Measurements from ENCODE around the gene LPO.

LPO gene

GRCh38 chr17:58238147-58238634, at the start of gene LPO:
LPO (plus strand) TSS chr17:58238584; CDS start chr17:58242980, 4,396 bp downstream.
- DNase-seq: no peak

GRCh38 chr17:58189436-58190146, 48.8 kb upstream of the LPO start:
- DNase-seq: no peak

GRCh38 chr17:58191241-58191896, 47.0 kb upstream of the LPO start:
- no peak for DNase-seq

GRCh38 chr17:58192612-58193011, 45.8 kb upstream of the LPO start, which contains the start of gene EPX:
EPX (plus strand) TSS chr17:58192726; CDS start chr17:58192847, 121 bp downstream.
- DNase-seq: no peak

- DNase-seq: no peak
Observed at GRCh38 chr17:58193641-58194255, 44.6 kb upstream of the LPO start.

GRCh38 chr17:58195518-58196123, 42.8 kb upstream of the LPO start:
- no peak for DNase-seq

- DNase-seq: no peak
Observed at GRCh38 chr17:58196610-58197009, 41.8 kb upstream of the LPO start.

- peak; percentile 70 to 73 for DNase-seq
Observed at GRCh38 chr17:58200024-58200633, 38.3 kb upstream of the LPO start.

- no peak for DNase-seq
Observed at GRCh38 chr17:58202859-58203258, 35.5 kb upstream of the LPO start.

- DNase-seq: no peak
Observed at GRCh38 chr17:58204796-58205195, 33.6 kb upstream of the LPO start.

- no peak for DNase-seq
Observed at GRCh38 chr17:58205936-58206335, 32.4 kb upstream of the LPO start.

GRCh38 chr17:58207451-58207850, 30.9 kb upstream of the LPO start:
- DNase-seq: no peak

GRCh38 chr17:58208344-58208743, 30.0 kb upstream of the LPO start:
- DNase-seq: no peak

- DNase-seq: no peak
Observed at GRCh38 chr17:58210922-58211321, 27.5 kb upstream of the LPO start.

- no peak for DNase-seq
Observed at GRCh38 chr17:58215685-58216084, 22.7 kb upstream of the LPO start.

- no peak for DNase-seq
Observed at GRCh38 chr17:58217766-58218165, 20.6 kb upstream of the LPO start.

GRCh38 chr17:58219007-58219788, 19.2 kb upstream of the LPO start, which contains the start of gene MKS1:
MKS1 (minus strand) TSS chr17:58219255; CDS start chr17:58219230, 25 bp downstream.
- peak; percentile 96 to 97 for DNase-seq

GRCh38 chr17:58219789-58220183, 18.6 kb upstream of the LPO start:
- no peak for DNase-seq

- DNase-seq: no peak
Observed at GRCh38 chr17:58224315-58224714, 14.1 kb upstream of the LPO start.

GRCh38 chr17:58227733-58228132, 10.7 kb upstream of the LPO start:
- DNase-seq: no peak

GRCh38 chr17:58228679-58229078, 9.7 kb upstream of the LPO start:
- no peak for DNase-seq

- no peak for DNase-seq
Observed at GRCh38 chr17:58229384-58229783, 9.0 kb upstream of the LPO start.
